H1 (cell line): Measurements from ENCODE around the gene AHRR. TPM values are rescaled to one million over a fixed set of nuclear protein-coding genes. Genes with fewer than 3 reads are reported as not detected.
"Not testable (repeated sequence)": the region's sequence is repeated elsewhere in the genome, so short reads cannot be mapped to it uniquely, and the experiment has no call there.

Source experiments
- CTCF ChIA-PET: fragments of 300-600 bp; sonication (Branson Sonifier 250); formaldehyde crosslinking; loops from one replicate; lab custom pipeline; 2021; ENCODE audit not compliant: partially characterized antibody; lab: Charles Lee
- POLR2A ChIA-PET: fragments of 300-600 bp; sonication (Branson Sonifier 250); formaldehyde crosslinking; loops from one replicate; lab custom pipeline; 2021; ENCODE audit warnings: inconsistent platforms; ENCODE audit not compliant: partially characterized antibody; lab: Charles Lee
- DNase-seq, 2 experiments: peaks; one replicate each; pipeline versions ENCODE4 v3.0.0 to v3.0.0-alpha.2; 2010 to 2022; ENCODE audit warnings: low spot score in 2 of 2, low read depth in 1 of 2, mixed read lengths in 1 of 2
- FAIRE-seq: peaks from 2 replicates; lab custom pipeline; 2011; peaks lifted over from hg19 to GRCh38; lab: Jason Lieb, UNC
- H2AFZ ChIP-seq: 2 replicates; pipeline ENCODE4 v1.8.1; 2012; ENCODE audit warnings: low read length, inconsistent platforms
- H2AK5ac ChIP-seq: 2 replicates; pipeline ENCODE4 v1.6.1; 2013; ENCODE audit warnings: low read depth, low read length
- H2BK120ac ChIP-seq: replicated peaks from 2 replicates; pipeline ENCODE3; 2013; ENCODE audit warnings: low read depth, low read length, inconsistent platforms
- H2BK12ac ChIP-seq: 2 replicates; pipeline ENCODE4 v1.6.1; 2013; ENCODE audit warnings: low read depth, low read length
- H2BK15ac ChIP-seq: 2 replicates; pipeline ENCODE4 v1.6.1; 2013; ENCODE audit warnings: low read length
- H2BK20ac ChIP-seq: 2 replicates; pipeline ENCODE4 v1.6.1; 2013; ENCODE audit warnings: low read length
- H2BK5ac ChIP-seq: 2 replicates; pipeline ENCODE4 v1.6.1; 2013; ENCODE audit warnings: low read depth, low read length
- H3K14ac ChIP-seq: 2 replicates; pipeline ENCODE4 v1.6.1; 2013; ENCODE audit warnings: inconsistent platforms; ENCODE audit not compliant: insufficient read length
- H3K18ac ChIP-seq: 2 replicates; pipeline ENCODE4 v1.6.1; 2013; ENCODE audit warnings: low read length; ENCODE audit errors: extremely low read depth
- H3K23ac ChIP-seq: 2 replicates; pipeline ENCODE4 v1.6.1; 2013; ENCODE audit warnings: inconsistent platforms; ENCODE audit not compliant: insufficient read length
- H3K23me2 ChIP-seq: 2 replicates; pipeline ENCODE4 v1.6.1; 2013; ENCODE audit warnings: low read depth, low read length
- H3K27ac ChIP-seq: 2 replicates; pipeline ENCODE4 v1.6.1; 2011; ENCODE audit warnings: low read depth, low read length, inconsistent platforms
- H3K27me3 ChIP-seq, 4 experiments: replicated peaks in 1 of 4; 1 replicate in 1 of 4; 2 replicates in 3 of 4; pipeline versions ENCODE4 v1.6.1 to v1.8.1; 2011 to 2013; ENCODE audit warnings: low read length in 3 of 4, mild to moderate bottlenecking in 3 of 4, inconsistent platforms in 2 of 4, mixed read lengths in 2 of 4, moderate library complexity in 1 of 4; ENCODE audit not compliant: control insufficient read depth in 3 of 4, insufficient read depth in 3 of 4; ENCODE audit errors: extremely low read depth in 1 of 4
- H3K36me3 ChIP-seq, 4 experiments: 2 replicates each; pipeline versions ENCODE4 v1.6.1 to v1.8.1; 2011 to 2013; ENCODE audit warnings: mild to moderate bottlenecking in 4 of 4, low read length in 3 of 4, moderate library complexity in 2 of 4, control low read depth in 1 of 4, inconsistent platforms in 1 of 4; ENCODE audit not compliant: insufficient read depth in 4 of 4, control insufficient read depth in 2 of 4
- H3K4ac ChIP-seq: replicated peaks from 2 replicates; pipeline ENCODE3; 2013; ENCODE audit warnings: low read length, low read depth, mixed read lengths, inconsistent platforms; ENCODE audit not compliant: insufficient read length
- H3K4me1 ChIP-seq, 4 experiments: replicated peaks in 1 of 4; 1 replicate in 1 of 4; 2 replicates in 3 of 4; pipeline versions ENCODE4 v1.6.1 to v1.8.1; 2011 to 2013; ENCODE audit warnings: low read length in 3 of 4, inconsistent platforms in 2 of 4, mixed read lengths in 1 of 4; ENCODE audit not compliant: insufficient read depth in 4 of 4, control insufficient read depth in 3 of 4
- H3K4me2 ChIP-seq, 2 experiments: 2 replicates each; pipeline versions ENCODE4 v1.6.1 to v1.8.1; 2011 to 2013; ENCODE audit warnings: low read depth in 2 of 2, low read length in 2 of 2, control low read depth in 1 of 2, inconsistent platforms in 1 of 2, mild to moderate bottlenecking in 1 of 2; ENCODE audit not compliant: insufficient read depth in 1 of 2
- H3K4me3 ChIP-seq, 4 experiments: fragments of 200-600, 300-600 bp in 1 of 4; sonication (generic), shearing (Covaris generic), sonication (Bioruptor Twin) in 1 of 4; 2 replicates each; pipeline versions ENCODE4 v1.5.1 to v1.8.1; 2011 to 2016; ENCODE audit warnings: low read length in 4 of 4, low read depth in 3 of 4, control low read depth in 2 of 4, inconsistent platforms in 2 of 4, mild to moderate bottlenecking in 2 of 4, mixed read lengths in 1 of 4, moderate library complexity in 1 of 4; ENCODE audit not compliant: insufficient read depth in 2 of 4; ENCODE audit errors: extremely low read depth in 1 of 4
- H3K56ac ChIP-seq: replicated peaks from 2 replicates; pipeline ENCODE3; 2013; ENCODE audit warnings: low read depth, mild to moderate bottlenecking, mixed read lengths, low read length, inconsistent platforms; ENCODE audit not compliant: insufficient read length
- H3K79me1 ChIP-seq: 2 replicates; pipeline ENCODE4 v1.6.1; 2013; ENCODE audit warnings: low read depth, low read length, control low read depth
- H3K79me2 ChIP-seq, 2 experiments: 2 replicates each; pipeline versions ENCODE4 v1.6.1 to v1.8.1; 2012 to 2013; ENCODE audit warnings: low read length in 2 of 2, mild to moderate bottlenecking in 2 of 2, inconsistent platforms in 1 of 2; ENCODE audit not compliant: insufficient read depth in 2 of 2, control insufficient read depth in 1 of 2
- H3K9ac ChIP-seq, 4 experiments: replicated peaks in 1 of 4; 1 replicate in 1 of 4; 2 replicates in 3 of 4; pipeline versions ENCODE4 v1.6.1 to v1.8.1; 2011 to 2013; ENCODE audit warnings: low read depth in 3 of 4, low read length in 3 of 4, control low read depth in 2 of 4, mild to moderate bottlenecking in 2 of 4, moderate library complexity in 2 of 4, inconsistent platforms in 1 of 4; ENCODE audit errors: extremely low read depth in 1 of 4
- H3K9me3 ChIP-seq, 2 experiments: 2 replicates each; pipeline versions ENCODE4 v1.6.1 to v1.8.1; 2012 to 2013; ENCODE audit warnings: mild to moderate bottlenecking in 2 of 2, moderate library complexity in 2 of 2, control low read depth in 1 of 2, inconsistent platforms in 1 of 2, low read depth in 1 of 2, low read length in 1 of 2, mixed read lengths in 1 of 2; ENCODE audit not compliant: insufficient read depth in 2 of 2
- H4K20me1 ChIP-seq, 2 experiments: replicated peaks in 1 of 2; 2 replicates each; pipeline versions ENCODE3 to v1.8.1; 2011 to 2013; ENCODE audit warnings: inconsistent platforms in 2 of 2, low read length in 2 of 2, mild to moderate bottlenecking in 1 of 2; ENCODE audit not compliant: insufficient read depth in 2 of 2, control insufficient read depth in 1 of 2
- H4K5ac ChIP-seq: 2 replicates; pipeline ENCODE4 v1.6.1; 2013; ENCODE audit warnings: low read length, low read depth, mixed read lengths, inconsistent platforms; ENCODE audit not compliant: insufficient read length
- H4K8ac ChIP-seq: 2 replicates; pipeline ENCODE4 v1.8.0; 2013; ENCODE audit warnings: mild to moderate bottlenecking, moderate library complexity, low read length, inconsistent platforms; ENCODE audit not compliant: insufficient read depth; ENCODE audit errors: extremely low read depth
- H4K91ac ChIP-seq: replicated peaks from 2 replicates; pipeline ENCODE3; 2013; ENCODE audit warnings: low read length, mixed read lengths, inconsistent platforms; ENCODE audit not compliant: insufficient read length
- WGBS, 2 experiments: shearing (Covaris generic) in 1 of 2; methylation state at CpG; one replicate each; pipeline versions ENCODE4 v1.1.6 to v1.1.7; 2013 to 2015; ENCODE audit warnings: low lambda C conversion rate in 2 of 2, mixed read lengths in 2 of 2, inconsistent platforms in 1 of 2, low coverage in 1 of 2, missing lambda C conversion rate in 1 of 2; ENCODE audit not compliant: insufficient replicate concordance in 2 of 2, insufficient coverage in 1 of 2, insufficient read length in 1 of 2; ENCODE audit errors: extremely low coverage in 1 of 2, missing lambda C conversion rate in 1 of 2; 5-methylcytosine and 5-hydroxymethylcytosine counted together
- polyA plus RNA-seq, 7 experiments: library from polyadenylated mRNA; depleted of rRNA in 3 of 7; stranded (reverse) in 5 of 7; unstranded in 2 of 7; fragments of >200 nt in 5 of 7; fragments of 200-250 nt in 2 of 7; gene quantifications; 1 replicate in 5 of 7; 2 replicates in 1 of 7; 4 replicates in 1 of 7; pipeline versions ENCODE4 v1.2.1 to v1.2.3, GENCODE V29; 2011 to 2013; ENCODE audit warnings: missing spikeins in 2 of 7, mixed read lengths in 2 of 7
- total RNA-seq: library from RNA; stranded (reverse); fragmentation: NEBNext Ultra II Directional; extraction: Animal tissue kit (Norgen Biotek cat#: 25700); gene quantifications from 2 replicates; pipeline ENCODE4 v1.2.1, GENCODE V29; 2021

AHRR gene
- total and polyA plus RNA-seq, 2 of the 8 experiments (the other 6 are each of a cell fraction or from before 2014, with no cell fraction given) = 0.41 to 0.80 TPM

DNA sequence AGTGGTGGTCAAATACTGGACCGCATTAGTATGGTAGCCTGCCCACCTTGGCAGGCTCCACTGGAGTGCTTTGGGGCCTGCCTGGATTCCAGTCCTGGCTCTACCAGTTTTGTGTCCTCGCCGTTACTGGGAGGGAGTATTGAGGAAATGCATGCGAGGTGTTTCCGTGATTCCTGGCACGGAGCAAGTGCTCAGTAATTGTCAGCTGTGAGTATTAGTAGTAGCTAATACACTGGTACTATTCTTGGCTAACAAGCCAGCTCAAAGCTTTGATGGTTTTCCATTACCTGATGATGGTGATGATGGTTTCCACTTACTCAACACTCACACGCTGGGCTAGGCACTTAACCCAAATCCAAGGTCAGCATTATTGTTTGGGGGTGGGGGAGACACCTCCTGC lies 47.2 kb upstream of the AHRR start:
- H4K20me1 ChIP-seq, FAIRE-seq, H2AK5ac ChIP-seq, H2BK5ac ChIP-seq, H4K8ac ChIP-seq, H4K91ac ChIP-seq, H2BK20ac ChIP-seq, H3K27ac ChIP-seq, H3K4ac ChIP-seq, H3K23me2 ChIP-seq, H3K23ac ChIP-seq, H3K27me3 ChIP-seq, H3K4me1 ChIP-seq, H3K18ac ChIP-seq, H3K14ac ChIP-seq, H3K9ac ChIP-seq, H2BK15ac ChIP-seq, H4K5ac ChIP-seq, CTCF ChIA-PET, H3K4me3 ChIP-seq, H3K9me3 ChIP-seq, H2BK12ac ChIP-seq, H3K56ac ChIP-seq, H3K79me1 ChIP-seq, H3K4me2 ChIP-seq, H2AFZ ChIP-seq, DNase-seq, H2BK120ac ChIP-seq: not testable (repeated sequence)
- Histone ChIP-seq H3K36me3 (peaks cover 2 to 18% (median 7%) of the 10 kb centered on the region in 4 experiments; a peak in 5 of 8 replicates), H3K79me2 (peaks cover 3 to 45% of the 10 kb centered on the region in 2 experiments)
- POLR2A ChIA-PET = interaction anchor here (1.2 kb wide), 1 partner anchor 83 kb away, joined by 3 read pairs; the partner anchor contains the start of gene LRRC14B
- WGBS, 2 experiments = 97% methylated on average over 7 of the region's 7 CpGs; no CpG with 5 or more reads in 1 of the 2 experiments
